Spleen (tissue), 11 donors: Measurements from ENCODE around the gene CLMN. TPM values are rescaled to one million over a fixed set of nuclear protein-coding genes. Genes with fewer than 3 reads are reported as not detected.

ENCODE experiments used
- DNase-seq: peaks from one replicate; pipeline ENCODE4 v3.0.0-alpha.2; 2020
- H3K27ac ChIP-seq, 8 donors: fragments of 200-600 bp; sonication (generic) in 7 of 8; 1 replicate in 4 of 8; 2 replicates in 4 of 8; pipeline versions ENCODE4 v1.5.0 to v1.8.0; 2016 to 2021; ENCODE audit warnings: inconsistent platforms in 4 of 8, mild to moderate bottlenecking in 4 of 8, moderate library complexity in 1 of 8
- H3K27me3 ChIP-seq, 7 donors: fragments of 200-600 bp; sonication (generic) in 6 of 7; replicated peaks in 1 of 7; 1 replicate in 4 of 7; 2 replicates in 3 of 7; pipeline versions ENCODE4 v1.5.0 to v1.8.0; 2016 to 2021; ENCODE audit warnings: inconsistent platforms in 3 of 7, mild to moderate bottlenecking in 1 of 7
- H3K36me3 ChIP-seq, 6 donors: fragments of 200-600 bp; sonication (generic) in 5 of 6; 1 replicate in 4 of 6; 2 replicates in 2 of 6; pipeline versions ENCODE4 v1.5.0 to v1.8.0; 2016 to 2021; ENCODE audit warnings: inconsistent platforms in 2 of 6
- H3K4me1 ChIP-seq, 6 donors: fragments of 200-600 bp; sonication (generic) in 5 of 6; 1 replicate in 3 of 6; 2 replicates in 3 of 6; pipeline versions ENCODE4 v1.5.0 to v1.8.0; 2016 to 2021; ENCODE audit warnings: inconsistent platforms in 3 of 6
- H3K4me3 ChIP-seq, 8 donors: fragments of 200-600 bp; sonication (generic) in 7 of 8; 1 replicate in 4 of 8; 2 replicates in 4 of 8; pipeline versions ENCODE4 v1.5.0 to v1.8.0; 2016 to 2021; ENCODE audit warnings: inconsistent platforms in 4 of 8, mild to moderate bottlenecking in 4 of 8, moderate library complexity in 2 of 8
- H3K9me3 ChIP-seq, 8 donors: fragments of 200-600 bp; sonication (generic) in 7 of 8; 1 replicate in 4 of 8; 2 replicates in 4 of 8; pipeline versions ENCODE4 v1.5.0 to v1.8.0; 2016 to 2021; ENCODE audit warnings: inconsistent platforms in 4 of 8
- CTCF ChIP-seq, 11 experiments: fragments of 200-600 bp in 7 of 11; fragments of 450-650 bp in 4 of 11; sonication (generic) in 4 of 11; IDR thresholded peaks in 8 of 11; conservative IDR thresholded peaks in 3 of 11; 1 replicate in 7 of 11; 2 replicates in 4 of 11; pipeline versions ENCODE4 v1.4.0 to v1.8.0; 2016 to 2021; ENCODE audit warnings: antibody characterized with exemption in 11 of 11, inconsistent platforms in 4 of 11, mild to moderate bottlenecking in 1 of 11
- POLR2A ChIP-seq, 3 donors: fragments of 450-650 bp; IDR thresholded peaks; one replicate each; pipeline ENCODE4 v1.5.1; 2017; ENCODE audit warnings: antibody characterized with exemption in 3 of 3, mild to moderate bottlenecking in 1 of 3
- POLR2AphosphoS5 ChIP-seq, 3 donors: sonication (generic); formaldehyde crosslinking; IDR thresholded peaks; one replicate each; pipeline ENCODE4 v1.5.1; 2017; ENCODE audit warnings: antibody characterized with exemption in 3 of 3
- WGBS, 5 donors: extraction: QIAGEN DNeasy Blood & Tissue Kit in 3 of 5; methylation state at CpG; one replicate each; pipeline versions ENCODE4 v1.1.5 to v1.1.7; 2013 to 2018; 5-methylcytosine and 5-hydroxymethylcytosine counted together
- intact Hi-C: fragments of 100-400 bp; cut with DNase I; formaldehyde crosslinking; loops from one replicate; pipeline ENCODE4 v1.15.0; 2023; ENCODE audit warnings: low total_unique reads
- polyA plus RNA-seq, 3 donors: library from polyadenylated mRNA; stranded (reverse); fragments of 200-250 nt; gene quantifications; one replicate each; pipeline ENCODE4 v1.2.1, GENCODE V29; 2013
- total RNA-seq, 7 donors: library from RNA; depleted of rRNA in 3 of 7; stranded (reverse); fragments of >200 nt in 3 of 7; fragmentation: NEBNext Ultra II Directional in 4 of 7; extraction: Animal tissue kit (Norgen Biotek cat#: 25700) in 4 of 7; gene quantifications; one replicate each; pipeline versions ENCODE4 v1.1.0 to v1.2.1, GENCODE V29; 2016 to 2021
- donor health status: healthy with polysubstance abuse.
- donor health status: DM: no; HTN: no; CAD: no; lungs with moderate emphysema.
- donor health status: DM: no; HTN: no; CAD: no.
- donor health status: Bipolar disorder and iron deficiency.
- donor health status: healthy.
- donor health status: DM: no; HTN: no; CAD: no.
- donor health status: DM: yes; HTN: yes; CAD: no.

The CLMN gene
- total and polyA plus RNA-seq, 10 donors, result 2.7 to 21.4 (median 14.8) TPM

DNA sequence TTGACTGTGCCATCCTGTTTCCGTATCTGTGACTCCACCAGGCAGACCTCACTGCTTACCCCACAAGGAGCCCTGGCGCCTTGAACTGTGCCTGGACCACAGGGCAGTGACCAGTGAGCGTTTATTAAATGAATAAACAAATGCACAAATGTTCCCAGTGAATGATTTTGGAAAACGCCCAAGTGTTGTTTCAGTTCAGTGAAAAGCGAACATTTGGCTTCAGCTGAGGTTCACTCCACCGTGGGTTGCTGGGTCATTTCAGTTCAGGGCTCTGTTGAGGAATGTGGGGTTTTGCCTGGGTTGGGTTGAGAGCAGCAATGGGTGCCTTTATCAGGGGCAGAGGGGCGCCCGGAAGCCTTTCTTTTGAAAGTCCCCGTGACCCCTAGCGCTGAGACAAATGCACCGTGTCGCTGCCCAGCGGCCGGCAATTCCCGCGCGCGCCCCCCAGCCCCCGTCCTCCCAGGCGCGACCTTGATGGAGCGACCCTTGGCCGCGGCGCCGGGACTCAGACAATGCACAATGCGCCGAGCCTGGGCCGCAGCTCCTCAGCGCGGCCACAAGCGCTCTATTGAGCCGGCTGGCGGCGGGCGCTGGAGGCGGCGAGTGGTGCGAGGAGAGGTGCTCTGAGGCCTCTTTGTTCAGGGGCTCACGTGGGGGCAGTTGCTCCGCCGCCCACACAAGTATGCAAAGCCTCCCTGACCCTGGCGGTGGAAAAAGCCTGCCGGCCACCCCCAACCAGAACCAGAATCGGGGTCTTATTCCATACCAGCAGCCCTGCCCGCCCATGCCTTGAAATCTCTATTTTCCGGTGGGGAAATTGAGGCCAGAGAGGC lies 40.5 kb upstream of the CLMN start:
- H3K9me3 ChIP-seq, result peaks cover 0 to 4% (median under 1%) of the 10 kb centered on the region in 8 donors
- H3K27me3 ChIP-seq, result peaks cover 0 to 50% (median 30%) of the 10 kb centered on the region in 7 donors
- peak overlapping the region in 1 of 8 donors; percentile 27 for H3K4me3 ChIP-seq
- no peak overlapping the region for H3K27ac ChIP-seq
- peaks cover 0 to 20% (median 8%) of the 10 kb centered on the region in 6 donors for H3K4me1 ChIP-seq
- H3K36me3 ChIP-seq, result no peaks in the 10 kb centered on the region
- WGBS, 5 donors, result 27 to 43% (median 36%) methylated on average over 25 to 47 of the region's 47 CpGs
- intact Hi-C loops, result no loop called here
- DNase-seq, result no peak
- TF ChIP-seq POLR2AphosphoS5 (IDR thresholded peaks at IDR 0.05) (no peak), CTCF (IDR thresholded peaks at IDR 0.05 in 8 of 11, conservative IDR thresholded peaks at IDR 0.05 in 3 of 11) (no peak), POLR2A (IDR thresholded peaks at IDR 0.05) (no peak)

GRCh38 chr14:95356245-95356869 lies 36.6 kb upstream of the CLMN start:
- no peak for TF ChIP-seq POLR2AphosphoS5 (IDR thresholded peaks at IDR 0.05)
- TF ChIP-seq CTCF (IDR thresholded peaks at IDR 0.05 in 8 of 11, conservative IDR thresholded peaks at IDR 0.05 in 3 of 11), result no peak
- no peak for TF ChIP-seq POLR2A (IDR thresholded peaks at IDR 0.05)
- no peak overlapping the region for H3K4me3 ChIP-seq
- no peak overlapping the region for H3K27ac ChIP-seq
- intact Hi-C loops, result no loop called here
- H3K4me1 ChIP-seq, result peaks cover 0 to 13% (median 7%) of the 10 kb centered on the region in 6 donors
- peaks cover 0 to 23% (median 17%) of the 10 kb centered on the region in 8 donors for H3K9me3 ChIP-seq
- 76 to 83% (median 79%) methylated on average over 14 of the region's 14 CpGs for WGBS, 5 donors
- peaks cover 0 to 21% (median 14%) of the 10 kb centered on the region in 7 donors for H3K27me3 ChIP-seq
- DNase-seq, result no peak
- no peaks in the 10 kb centered on the region for H3K36me3 ChIP-seq

GRCh38 chr14:95355422-95355821 lies 35.7 kb upstream of the CLMN start:
- intact Hi-C loops, result no loop called here
- TF ChIP-seq CTCF (IDR thresholded peaks at IDR 0.05 in 8 of 11, conservative IDR thresholded peaks at IDR 0.05 in 3 of 11), result no peak
- TF ChIP-seq POLR2A (IDR thresholded peaks at IDR 0.05), result no peak
- no peak for TF ChIP-seq POLR2AphosphoS5 (IDR thresholded peaks at IDR 0.05)
- peaks cover 0 to 23% (median 17%) of the 10 kb centered on the region in 8 donors for H3K9me3 ChIP-seq
- H3K27me3 ChIP-seq, result peaks cover 0 to 12% (median 6%) of the 10 kb centered on the region in 7 donors
- H3K27ac ChIP-seq, result no peak overlapping the region
- H3K36me3 ChIP-seq, result no peaks in the 10 kb centered on the region
- no peak for DNase-seq
- WGBS, 5 donors, result 60 to 81% (median 73%) methylated on average over 3 of the region's 3 CpGs
- H3K4me1 ChIP-seq, result peaks cover 0 to 6% (median 4%) of the 10 kb centered on the region in 6 donors
- H3K4me3 ChIP-seq, result no peak overlapping the region

GRCh38 chr14:95354834-95355233 lies 35.1 kb upstream of the CLMN start:
- TF ChIP-seq POLR2A (IDR thresholded peaks at IDR 0.05) (no peak), POLR2AphosphoS5 (IDR thresholded peaks at IDR 0.05) (no peak), CTCF (IDR thresholded peaks at IDR 0.05 in 8 of 11, conservative IDR thresholded peaks at IDR 0.05 in 3 of 11) (no peak)
- intact Hi-C loops, result no loop called here
- Histone ChIP-seq H3K9me3 (peaks cover 0 to 23% (median 17%) of the 10 kb centered on the region in 8 donors), H3K27ac (no peak overlapping the region), H3K36me3 (no peaks in the 10 kb centered on the region), H3K4me1 (no peaks in the 10 kb centered on the region), H3K4me3 (no peak overlapping the region), H3K27me3 (peaks cover 0 to 6% (median 0%) of the 10 kb centered on the region in 7 donors)
- DNase-seq, result no peak
